ENCODE results near the gene CTAG2. TPM values are rescaled to one million over a fixed set of nuclear protein-coding genes. Genes with fewer than 3 reads are reported as not detected.
"Not testable (repeated sequence)": the region's sequence is repeated elsewhere in the genome, so short reads cannot be mapped to it uniquely, and the experiment has no call there.

The CTAG2 gene
- total RNA-seq = not detected

DNA sequence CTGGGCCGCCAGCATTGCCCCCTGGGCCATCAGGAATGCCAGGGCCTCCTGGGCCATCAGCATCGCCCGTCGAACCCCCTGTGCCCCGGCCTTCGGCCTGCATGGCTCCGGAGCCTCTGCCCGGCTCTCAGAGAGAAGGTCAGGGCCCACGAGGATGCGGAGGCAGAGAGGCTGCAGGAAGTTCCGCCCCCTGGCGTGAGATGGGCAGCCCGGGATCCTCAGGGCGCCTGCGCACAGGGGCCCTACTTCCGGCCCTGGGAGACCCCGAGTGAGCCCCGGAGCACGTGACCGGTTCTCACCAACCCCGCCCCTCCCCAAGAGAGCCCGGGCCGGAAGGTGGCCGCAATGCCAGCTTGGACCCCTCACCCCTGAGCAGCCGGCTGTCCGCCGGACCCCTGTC lies at the start of gene CTAG2:
Gene CTAG2, minus strand, starts transcription at position 167 of the 400 bp plus-strand sequence. Its CDS starts 64 bp downstream, at position 103.
- intact Hi-C loops (cut with DNase I); DNase-seq (ENCODE audit: extremely low spot score); H3K9me3 ChIP-seq; H3K4me3 ChIP-seq; H3K36me3 ChIP-seq; H3K4me1 ChIP-seq; H3K27ac ChIP-seq (replicated peaks in 1 of 4); H3K27me3 ChIP-seq: not testable (repeated sequence)
- no CpG with 5 or more reads among the region's 27 CpGs for WGBS

DNA sequence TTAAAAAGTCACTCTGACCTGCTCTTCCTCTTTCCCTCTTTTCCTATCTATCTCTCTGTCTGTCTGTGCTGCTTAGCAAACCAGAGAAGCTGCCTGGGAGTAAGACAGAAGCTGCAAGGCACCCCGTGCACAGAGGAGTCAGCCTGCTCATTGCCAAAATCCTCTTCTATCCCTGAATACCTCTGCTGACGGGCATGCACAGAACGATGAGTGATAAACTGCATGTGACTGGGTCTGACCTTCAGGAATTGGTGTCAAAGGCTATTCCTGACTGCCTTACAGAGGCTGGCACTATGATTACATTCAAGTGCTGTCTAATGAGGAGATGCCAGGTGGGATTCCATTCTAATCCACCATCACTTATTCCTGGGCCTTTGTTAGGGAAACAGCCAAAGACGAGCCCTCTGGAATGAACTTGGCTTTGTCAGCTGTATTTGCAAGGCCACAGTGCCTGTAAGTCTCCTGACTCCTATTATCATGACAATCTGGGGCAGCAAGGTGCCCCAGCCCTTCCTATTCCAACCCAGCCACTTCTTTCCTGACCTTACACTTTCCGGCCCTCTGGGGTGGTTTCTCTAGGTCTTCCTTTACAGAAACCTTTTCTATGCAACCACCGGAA lies 45.4 kb upstream of the CTAG2 start:
- peaks cover 0 to 23% (median 18%) of the 10 kb centered on the region in 4 donors for H3K36me3 ChIP-seq
- H3K27me3 ChIP-seq = no peaks in the 10 kb centered on the region
- H3K9me3 ChIP-seq = no peaks in the 10 kb centered on the region
- H3K4me1 ChIP-seq = peaks cover 0 to 14% (median 4%) of the 10 kb centered on the region in 4 donors
- intact Hi-C loops (cut with DNase I) = no loop called here
- no peak overlapping the region for H3K4me3 ChIP-seq
- TF ChIP-seq EP300 (IDR thresholded peaks at IDR 0.05) = no peak
- no peak for TF ChIP-seq POLR2AphosphoS5 (IDR thresholded peaks at IDR 0.05)
- TF ChIP-seq, protein P1, sequence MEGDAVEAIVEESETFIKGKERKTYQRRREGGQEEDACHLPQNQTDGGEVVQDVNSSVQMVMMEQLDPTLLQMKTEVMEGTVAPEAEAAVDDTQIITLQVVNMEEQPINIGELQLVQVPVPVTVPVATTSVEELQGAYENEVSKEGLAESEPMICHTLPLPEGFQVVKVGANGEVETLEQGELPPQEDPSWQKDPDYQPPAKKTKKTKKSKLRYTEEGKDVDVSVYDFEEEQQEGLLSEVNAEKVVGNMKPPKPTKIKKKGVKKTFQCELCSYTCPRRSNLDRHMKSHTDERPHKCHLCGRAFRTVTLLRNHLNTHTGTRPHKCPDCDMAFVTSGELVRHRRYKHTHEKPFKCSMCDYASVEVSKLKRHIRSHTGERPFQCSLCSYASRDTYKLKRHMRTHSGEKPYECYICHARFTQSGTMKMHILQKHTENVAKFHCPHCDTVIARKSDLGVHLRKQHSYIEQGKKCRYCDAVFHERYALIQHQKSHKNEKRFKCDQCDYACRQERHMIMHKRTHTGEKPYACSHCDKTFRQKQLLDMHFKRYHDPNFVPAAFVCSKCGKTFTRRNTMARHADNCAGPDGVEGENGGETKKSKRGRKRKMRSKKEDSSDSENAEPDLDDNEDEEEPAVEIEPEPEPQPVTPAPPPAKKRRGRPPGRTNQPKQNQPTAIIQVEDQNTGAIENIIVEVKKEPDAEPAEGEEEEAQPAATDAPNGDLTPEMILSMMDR (IDR thresholded peaks at IDR 0.05) = no peak
- 75% methylated on average over 6 of the region's 6 CpGs for WGBS
- DNase-seq (ENCODE audit: extremely low spot score) = no peak
- H3K27ac ChIP-seq (replicated peaks in 1 of 4) = no peak overlapping the region

DNA sequence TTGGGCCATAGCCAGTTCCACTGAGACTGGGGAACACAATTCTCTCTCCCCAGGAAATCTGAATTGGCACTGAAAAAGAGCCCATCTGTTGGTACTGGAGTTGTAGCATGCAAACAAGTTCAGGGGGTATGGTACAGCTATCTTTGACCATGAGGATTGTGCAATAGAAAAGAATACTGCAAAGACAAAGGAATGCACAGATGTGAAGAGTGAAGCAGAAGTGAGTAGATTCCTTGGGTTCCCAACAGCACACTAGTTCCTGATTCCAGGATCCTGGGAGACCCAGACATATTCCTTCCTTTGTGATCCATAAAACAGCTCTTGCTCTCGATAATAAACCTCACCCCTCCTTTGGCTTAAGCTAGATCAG lies 43.3 kb upstream of the CTAG2 start:
- H3K4me3 ChIP-seq = no peak overlapping the region
- H3K4me1 ChIP-seq = peaks cover 0 to 14% (median 4%) of the 10 kb centered on the region in 4 donors
- no peak for DNase-seq (ENCODE audit: extremely low spot score)
- H3K27me3 ChIP-seq = no peaks in the 10 kb centered on the region
- H3K36me3 ChIP-seq = peaks cover 0 to 23% (median 18%) of the 10 kb centered on the region in 4 donors
- intact Hi-C loops (cut with DNase I) = no loop called here
- no peaks in the 10 kb centered on the region for H3K9me3 ChIP-seq
- WGBS = 38% methylated on average over 1 of the region's 1 CpG
- TF ChIP-seq EP300 (IDR thresholded peaks at IDR 0.05) (no peak), POLR2AphosphoS5 (IDR thresholded peaks at IDR 0.05) (no peak), POLR2A (IDR thresholded peaks at IDR 0.05; ENCODE audit: low read depth) (no peak)
- TF ChIP-seq, protein P1 (IDR thresholded peaks at IDR 0.05) = no peak
- no peak overlapping the region for H3K27ac ChIP-seq (replicated peaks in 1 of 4)

DNA sequence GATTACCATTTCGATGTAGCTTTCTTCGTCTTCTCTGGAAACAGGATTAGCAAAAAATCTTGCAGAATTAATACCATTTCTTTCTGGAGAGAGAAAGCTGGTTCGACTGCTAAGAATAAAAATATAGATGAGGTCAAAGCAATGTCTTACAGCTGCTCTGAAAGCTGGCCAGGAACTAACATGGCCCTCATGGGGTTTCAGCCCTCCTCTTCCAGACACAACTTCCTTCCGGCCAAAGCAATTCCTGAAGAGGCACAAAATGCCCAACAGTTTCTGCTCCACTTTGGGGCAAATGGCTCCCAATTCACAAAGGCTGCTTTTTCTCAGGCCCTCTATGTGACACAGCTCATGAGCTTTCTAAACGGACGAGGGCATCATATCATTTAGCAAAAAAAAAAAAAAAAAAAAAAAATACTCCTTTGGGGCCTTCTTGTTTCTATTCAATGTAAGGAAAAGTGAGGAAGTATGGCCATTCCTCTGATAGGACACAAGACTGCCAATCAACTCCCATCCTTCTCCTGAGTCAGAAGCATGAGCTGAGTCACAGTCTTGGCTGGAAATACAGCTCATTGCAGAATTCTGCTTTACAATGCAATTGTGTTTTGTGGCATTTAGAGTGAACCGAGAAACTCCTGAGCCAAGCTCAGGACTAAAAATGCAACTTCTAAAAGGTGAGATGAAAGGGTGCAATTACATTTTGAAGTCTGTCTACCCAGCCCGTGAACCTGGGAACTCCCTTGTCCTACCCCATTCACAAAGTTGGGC lies 42.7 kb upstream of the CTAG2 start:
- no peak for DNase-seq (ENCODE audit: extremely low spot score)

DNA sequence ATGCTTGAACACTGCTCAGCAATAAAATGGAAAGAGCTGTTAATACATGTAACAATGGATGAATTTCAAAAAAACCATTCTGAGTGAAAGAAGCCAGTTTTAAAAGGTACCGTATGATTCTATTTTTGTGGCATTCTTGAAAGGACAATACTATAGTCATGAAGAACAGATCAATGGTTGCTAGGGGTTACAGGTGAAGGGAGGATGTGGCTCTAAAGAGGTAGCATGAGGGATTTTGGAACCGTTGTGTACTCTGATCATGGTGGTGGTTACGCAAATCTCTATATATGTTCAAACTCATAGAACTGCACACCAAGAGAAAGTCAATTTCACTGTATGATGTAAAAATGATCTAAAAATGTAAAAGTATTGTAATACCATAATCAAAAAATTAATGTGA lies 40.0 kb upstream of the CTAG2 start:
- H3K4me1 ChIP-seq = peaks cover 0 to 14% (median 4%) of the 10 kb centered on the region in 4 donors
- intact Hi-C loops (cut with DNase I) = no loop called here
- WGBS = 85% methylated on average over 3 of the region's 3 CpGs
- no peak overlapping the region for H3K4me3 ChIP-seq
- H3K36me3 ChIP-seq = peaks cover 0 to 14% (median 8%) of the 10 kb centered on the region in 4 donors
- no peak for DNase-seq (ENCODE audit: extremely low spot score)
- TF ChIP-seq, protein P1 (IDR thresholded peaks at IDR 0.05) = no peak
- TF ChIP-seq POLR2A (IDR thresholded peaks at IDR 0.05; ENCODE audit: low read depth) (no peak), POLR2AphosphoS5 (IDR thresholded peaks at IDR 0.05) (no peak), EP300 (IDR thresholded peaks at IDR 0.05) (no peak)
- H3K27ac ChIP-seq (replicated peaks in 1 of 4) = no peak overlapping the region
- H3K27me3 ChIP-seq = no peaks in the 10 kb centered on the region
- no peaks in the 10 kb centered on the region for H3K9me3 ChIP-seq

More for the DNA sequence above, 42.7 kb upstream of the CTAG2 start:
- Histone ChIP-seq H3K4me1 (peaks cover 0 to 14% (median 4%) of the 10 kb centered on the region in 4 donors), H3K4me3 (no peak overlapping the region), H3K36me3 (peaks cover 0 to 23% (median 18%) of the 10 kb centered on the region in 4 donors), H3K27ac (replicated peaks in 1 of 4) (no peak overlapping the region), H3K27me3 (no peaks in the 10 kb centered on the region), H3K9me3 (no peaks in the 10 kb centered on the region)
- intact Hi-C loops (cut with DNase I) = no loop called here
- WGBS = 68% methylated on average over 8 of the region's 8 CpGs
- TF ChIP-seq POLR2A (IDR thresholded peaks at IDR 0.05; ENCODE audit: low read depth) = no peak
- TF ChIP-seq EP300 (IDR thresholded peaks at IDR 0.05) = no peak
- TF ChIP-seq, protein P1 (IDR thresholded peaks at IDR 0.05) = no peak
- no peak for TF ChIP-seq POLR2AphosphoS5 (IDR thresholded peaks at IDR 0.05)

DNA sequence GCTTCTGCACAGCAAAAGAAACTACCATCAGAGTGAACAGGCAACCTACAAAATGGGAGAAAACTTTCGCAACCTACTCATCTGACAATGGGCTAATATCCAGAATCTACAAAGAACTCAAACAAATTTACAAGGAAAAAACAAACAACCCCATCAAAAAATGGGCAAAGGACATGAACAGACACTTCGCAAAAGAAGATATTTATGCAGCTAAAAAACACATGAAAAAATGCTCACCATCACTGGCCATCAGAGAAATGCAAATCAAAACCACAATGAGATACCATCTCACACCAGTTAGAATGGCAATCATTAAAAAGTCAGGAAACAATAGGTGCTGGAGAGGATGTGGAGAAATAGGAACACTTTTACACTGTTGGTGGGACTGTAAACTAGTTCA lies 37.1 kb upstream of the CTAG2 start:
- H3K36me3 ChIP-seq; intact Hi-C loops (cut with DNase I); H3K27ac ChIP-seq (replicated peaks in 1 of 4); H3K9me3 ChIP-seq; H3K4me1 ChIP-seq; H3K4me3 ChIP-seq; DNase-seq (ENCODE audit: extremely low spot score); H3K27me3 ChIP-seq: not testable (repeated sequence)
- WGBS = 88% methylated on average over 2 of the region's 2 CpGs

DNA sequence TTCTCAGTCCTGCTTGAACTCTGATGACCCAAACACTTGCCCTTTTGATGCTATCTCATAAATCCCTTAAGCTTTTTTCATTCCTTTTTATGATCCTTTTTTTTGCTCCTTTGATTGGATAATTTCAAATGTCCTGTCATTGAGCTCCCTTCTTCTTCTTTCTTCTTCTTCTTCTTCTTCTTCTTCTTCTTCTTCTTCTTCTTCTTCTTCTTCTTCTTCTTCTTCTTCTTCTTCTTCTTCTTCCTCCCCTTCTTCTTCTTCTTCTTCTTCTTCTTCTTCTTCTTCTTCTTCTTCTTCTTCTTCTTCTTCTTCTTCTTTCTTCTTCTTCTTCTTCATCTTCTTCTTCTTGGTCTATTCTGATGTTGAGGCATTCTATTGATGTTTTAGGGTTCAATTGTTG lies 18.7 kb upstream of the CTAG2 start:
- H3K27me3 ChIP-seq; H3K4me1 ChIP-seq; intact Hi-C loops (cut with DNase I); H3K36me3 ChIP-seq; DNase-seq (ENCODE audit: extremely low spot score); H3K27ac ChIP-seq (replicated peaks in 1 of 4); H3K4me3 ChIP-seq: not testable (repeated sequence)
- H3K9me3 ChIP-seq = peaks cover 0 to 11% (median 0%) of the 10 kb centered on the region in 4 donors

DNA sequence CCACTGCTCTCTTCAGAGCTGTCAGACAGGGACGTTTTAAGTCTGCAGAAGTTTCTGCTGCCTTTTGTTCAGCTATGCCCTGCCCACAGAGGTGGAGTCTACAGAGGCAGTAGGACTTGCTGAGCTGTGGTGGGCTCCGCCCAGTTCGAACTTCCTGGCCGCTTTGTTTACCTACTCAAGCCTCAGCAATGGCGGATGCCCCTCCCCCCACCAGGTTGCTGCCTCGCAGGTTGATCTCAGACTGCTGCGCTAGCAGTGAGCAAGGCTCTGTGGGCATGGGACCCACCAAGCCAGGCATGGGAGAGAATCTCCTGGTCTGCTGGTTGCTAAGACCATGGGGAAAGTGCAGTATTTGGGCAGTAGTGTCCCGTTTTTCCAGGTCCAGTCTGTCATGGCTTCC lies 17.5 kb upstream of the CTAG2 start:
- H3K27me3 ChIP-seq; H3K36me3 ChIP-seq; H3K27ac ChIP-seq (replicated peaks in 1 of 4); intact Hi-C loops (cut with DNase I); H3K4me3 ChIP-seq; H3K4me1 ChIP-seq; DNase-seq (ENCODE audit: extremely low spot score): not testable (repeated sequence)
- peaks cover 0 to 11% (median 0%) of the 10 kb centered on the region in 4 donors for H3K9me3 ChIP-seq
- WGBS = 85% methylated on average over 8 of the region's 8 CpGs

All from esophagus muscularis mucosa (tissue), 4 donors.